NCI-H446 treated with DMSO at 0.1 percent for 48 hours (cell line): ENCODE results near the gene SCAMP5.
A peak's percentile ranks its signal among the peaks of the same experiment; 100 is the strongest.

ENCODE experiments used
- DNase-seq: peaks from one replicate; lab custom pipeline; 2025; lab: John Stamatoyannopoulos, UW

The SCAMP5 gene

DNA sequence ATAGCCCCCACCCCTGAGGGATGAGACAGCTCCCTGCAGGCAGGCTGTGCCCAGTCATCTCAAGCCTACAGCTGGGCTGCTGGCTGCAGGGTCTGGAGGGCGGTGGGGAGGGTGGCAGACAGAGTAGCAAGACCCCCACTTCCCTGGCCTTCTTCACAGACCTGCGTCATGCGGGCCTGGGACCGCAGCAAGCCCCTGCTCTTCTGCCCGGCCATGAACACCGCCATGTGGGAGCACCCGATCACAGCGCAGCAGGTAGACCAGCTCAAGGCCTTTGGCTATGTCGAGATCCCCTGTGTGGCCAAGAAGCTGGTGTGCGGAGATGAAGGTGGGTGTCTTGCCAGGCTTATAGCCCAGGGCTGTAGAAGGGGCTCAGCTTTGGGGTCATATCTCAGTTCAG is 53.0 kb downstream of the SCAMP5 start:
- DNase-seq = no peak

DNA sequence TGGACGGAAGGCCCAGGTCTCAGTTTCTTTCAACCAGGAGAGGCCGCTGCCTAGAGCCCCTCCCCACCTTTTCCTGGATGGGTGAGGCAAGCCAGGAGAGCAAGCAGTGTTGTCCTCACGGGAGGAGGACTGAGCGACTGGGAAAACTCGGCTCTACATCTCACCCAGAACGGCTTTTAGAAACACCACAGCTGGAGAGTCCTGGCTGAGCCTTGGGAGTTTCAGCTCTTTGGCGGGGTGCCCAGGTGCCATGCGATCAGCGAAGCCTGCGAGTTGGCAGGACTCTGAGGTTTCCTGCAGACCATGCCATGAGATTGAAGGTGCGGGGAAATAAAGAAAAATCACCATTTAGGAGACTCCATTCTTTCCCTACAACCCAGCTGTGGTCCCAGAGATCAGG is 54.0 kb downstream of the SCAMP5 start:
- DNase-seq = peak; percentile 73

DNA sequence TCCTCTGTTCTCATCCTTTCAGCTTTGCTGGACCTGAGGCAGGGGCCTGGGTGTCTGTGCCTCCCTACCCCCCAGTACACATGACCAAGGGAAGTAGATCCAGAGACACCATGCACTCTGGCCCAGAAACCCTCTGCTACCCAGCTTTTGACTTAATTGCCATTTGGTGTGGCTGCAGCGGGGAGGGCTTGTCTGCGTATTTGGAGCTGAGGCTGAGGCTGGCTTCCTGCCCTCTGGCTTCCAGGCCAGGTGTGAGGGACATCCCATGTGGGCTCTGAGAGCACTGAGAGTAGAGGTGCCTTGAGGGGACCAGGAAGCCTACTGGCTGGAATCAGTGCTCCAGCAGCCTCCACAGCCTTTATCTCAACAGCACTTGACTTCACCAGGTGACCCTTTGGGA is 54.9 kb downstream of the SCAMP5 start:
- no peak for DNase-seq

DNA sequence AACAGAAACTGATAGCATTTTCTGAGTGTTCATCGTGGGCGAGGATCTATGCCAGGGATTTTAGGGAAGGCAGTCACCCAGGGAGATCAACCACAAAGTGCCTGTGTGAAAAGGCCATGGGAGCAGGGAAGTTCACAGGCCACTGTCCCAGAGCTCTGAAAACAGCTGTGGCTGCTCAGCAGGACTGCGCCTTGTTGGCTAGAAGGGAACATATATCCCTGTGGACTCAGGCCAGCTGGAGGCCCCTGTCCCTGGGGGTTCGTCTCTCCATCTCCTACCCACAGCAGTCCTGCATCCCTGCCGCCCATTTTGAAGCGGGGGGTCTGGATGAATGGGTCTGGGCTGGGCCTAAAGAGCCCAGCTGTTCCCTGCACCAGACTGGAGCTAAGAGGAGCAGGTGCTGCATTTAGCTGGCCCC is 55.8 kb downstream of the SCAMP5 start:
- no peak for DNase-seq

DNA sequence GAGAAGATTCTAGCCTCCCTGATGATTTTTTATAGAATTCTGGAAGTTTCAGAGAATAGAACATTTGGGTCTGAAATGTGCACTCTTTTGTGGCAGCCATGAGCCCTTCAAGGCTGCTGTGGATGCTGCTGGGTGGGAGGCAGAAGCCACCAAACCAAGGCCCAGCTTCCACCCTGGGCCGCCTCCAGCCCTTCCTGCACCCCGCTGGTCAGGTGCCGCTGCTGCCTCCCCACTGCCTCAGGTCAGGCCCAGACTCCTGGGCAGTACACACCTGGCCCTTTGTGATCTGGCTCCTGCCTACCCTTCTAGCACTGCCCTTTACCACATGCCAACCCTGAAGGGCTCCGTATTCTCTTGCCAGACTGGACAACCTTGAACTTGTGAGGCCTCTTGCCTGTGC is 56.3 kb downstream of the SCAMP5 start:
- no peak for DNase-seq

DNA sequence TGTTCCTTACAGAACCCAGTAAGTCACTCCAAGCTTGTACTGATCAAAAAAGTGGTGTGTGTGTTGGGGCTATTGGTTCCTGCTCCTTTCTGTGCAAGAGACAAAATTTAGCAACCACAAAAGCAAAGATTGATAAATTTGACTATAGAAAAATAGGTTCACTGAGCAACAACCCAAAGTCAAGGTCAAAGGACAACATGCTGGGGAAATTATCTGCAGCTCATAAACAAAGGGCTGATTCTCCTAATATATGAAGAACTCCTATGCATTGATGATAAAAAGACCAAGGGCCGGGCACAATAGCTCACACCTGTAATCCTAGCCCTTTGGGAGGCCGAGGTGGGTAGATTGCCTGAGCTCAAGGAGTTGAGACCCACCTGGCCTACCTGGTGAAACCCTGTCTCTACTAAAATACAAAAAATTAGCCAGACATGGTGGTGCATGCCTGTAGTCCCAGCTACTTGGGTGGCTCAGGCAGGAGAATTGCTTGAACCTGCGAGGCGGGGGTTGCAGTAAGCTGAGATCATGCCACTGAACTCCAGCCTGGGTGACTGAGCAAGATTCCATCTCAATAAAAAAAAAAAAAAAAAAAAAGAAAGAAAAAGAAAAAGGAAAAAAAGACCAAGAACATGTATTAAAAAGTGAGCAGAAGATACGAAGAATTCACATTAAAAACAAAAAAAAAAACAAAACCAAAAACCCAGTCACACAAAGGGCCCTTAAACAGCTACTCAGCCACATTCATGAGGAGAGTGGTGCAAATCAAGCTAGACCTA is 57.8 kb downstream of the SCAMP5 start:
- DNase-seq = no peak

DNA sequence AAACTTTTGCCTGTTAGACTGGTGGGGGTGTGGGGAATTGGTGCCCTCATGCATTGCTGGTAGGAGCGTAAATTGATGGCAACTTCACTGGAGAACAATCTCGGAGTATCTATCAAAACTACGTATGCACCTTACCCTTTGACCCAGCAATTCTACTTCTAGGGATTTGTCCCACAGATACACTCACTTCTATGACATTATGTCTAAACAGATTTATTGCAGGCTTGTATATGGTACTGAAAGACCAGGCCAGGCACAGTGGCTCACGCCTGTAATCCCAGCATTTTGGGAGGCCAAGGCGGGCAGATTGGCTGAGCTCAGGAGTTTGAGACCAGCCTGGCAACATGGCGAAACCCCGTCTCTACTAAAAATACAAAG is 58.4 kb downstream of the SCAMP5 start:
- no peak for DNase-seq

DNA sequence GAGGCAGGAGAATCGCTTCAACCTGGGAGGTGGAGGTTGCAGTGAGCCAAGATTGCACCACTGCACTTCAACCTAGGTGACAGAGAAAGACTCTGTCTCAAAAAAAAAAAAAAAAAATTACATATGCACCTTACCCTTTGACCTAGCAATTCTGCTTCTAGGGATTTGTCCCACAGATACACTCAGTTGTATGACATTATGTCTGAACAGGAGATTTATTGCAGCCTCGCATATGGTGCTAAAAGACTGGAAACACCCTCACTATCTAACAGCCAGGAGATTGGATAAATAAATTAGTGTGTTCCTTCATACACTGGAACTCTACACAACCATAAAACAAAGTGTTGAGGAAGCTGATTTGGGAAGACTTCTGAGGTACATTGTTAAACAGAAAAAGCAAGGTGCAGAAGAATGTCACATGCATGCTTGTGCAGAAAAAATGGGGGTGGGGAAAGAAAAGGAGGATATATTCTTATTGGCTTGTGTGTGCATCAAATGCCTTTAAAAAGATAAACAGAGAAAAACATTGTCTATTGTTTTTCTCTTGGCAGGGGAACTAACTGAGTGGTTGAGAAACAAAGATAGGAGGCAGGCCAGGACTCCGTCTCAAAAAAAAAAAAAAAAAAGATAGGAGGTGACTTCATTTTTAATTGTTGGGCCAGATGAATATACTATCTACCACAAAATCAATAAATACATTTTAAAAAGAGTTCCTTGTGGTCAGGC is 59.0 kb downstream of the SCAMP5 start:
- DNase-seq = no peak

DNA sequence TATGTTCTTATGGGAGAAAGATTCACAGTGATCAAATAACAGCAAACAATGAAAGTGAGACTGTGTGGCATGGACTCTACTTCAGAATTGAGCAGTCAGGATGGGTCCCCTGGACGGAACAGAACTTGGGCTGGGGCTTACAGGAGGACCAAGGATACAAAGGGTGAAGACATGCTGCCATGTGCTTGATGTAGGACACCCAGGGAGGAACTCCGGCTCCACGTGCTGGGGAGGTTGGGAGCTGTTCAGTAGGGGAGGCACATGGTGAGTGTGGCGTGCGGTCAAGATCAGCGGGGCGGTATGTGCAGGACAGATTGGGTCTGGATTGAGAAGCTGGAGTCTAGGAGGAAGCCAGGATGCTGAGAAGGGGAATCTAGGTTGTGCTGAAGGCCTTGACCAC is 60.7 kb downstream of the SCAMP5 start:
- no peak for DNase-seq

DNA sequence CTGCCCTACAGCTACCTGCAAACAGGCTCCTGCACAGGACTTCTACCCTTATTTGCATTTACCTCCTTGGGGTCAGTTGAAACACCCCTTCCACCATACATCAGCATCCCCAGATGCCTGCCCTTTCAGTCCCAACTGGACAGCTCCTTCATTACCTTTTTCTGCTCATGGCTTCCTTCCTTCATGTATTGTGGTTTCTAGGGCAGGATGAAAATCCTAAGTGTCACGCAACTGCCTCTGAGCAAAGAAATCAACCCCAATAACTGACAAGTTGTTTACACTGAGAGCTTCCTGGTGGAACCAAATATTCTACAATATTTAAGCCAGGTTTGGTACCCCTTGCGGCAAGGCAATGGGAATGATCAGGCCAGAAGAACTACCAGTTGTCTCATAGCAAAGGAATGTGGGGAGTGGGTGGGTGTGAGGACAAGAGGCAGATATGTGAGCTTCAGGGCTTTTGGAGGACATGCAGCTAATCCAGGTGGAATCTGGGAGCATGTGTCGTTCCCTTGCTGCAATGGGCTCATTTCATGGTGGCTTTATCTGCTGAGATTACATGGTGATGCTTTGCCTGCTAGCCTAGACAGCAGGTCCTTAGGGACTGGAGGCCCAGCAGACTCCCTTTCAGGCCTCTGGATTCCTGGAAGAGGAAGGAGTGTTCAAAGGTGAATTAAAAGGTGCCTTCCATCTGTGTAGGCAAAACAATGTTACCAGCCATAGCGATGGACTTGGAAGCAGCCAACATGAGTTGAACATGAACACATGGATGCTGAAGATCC is 63.0 kb downstream of the SCAMP5 start:
- no peak for DNase-seq

DNA sequence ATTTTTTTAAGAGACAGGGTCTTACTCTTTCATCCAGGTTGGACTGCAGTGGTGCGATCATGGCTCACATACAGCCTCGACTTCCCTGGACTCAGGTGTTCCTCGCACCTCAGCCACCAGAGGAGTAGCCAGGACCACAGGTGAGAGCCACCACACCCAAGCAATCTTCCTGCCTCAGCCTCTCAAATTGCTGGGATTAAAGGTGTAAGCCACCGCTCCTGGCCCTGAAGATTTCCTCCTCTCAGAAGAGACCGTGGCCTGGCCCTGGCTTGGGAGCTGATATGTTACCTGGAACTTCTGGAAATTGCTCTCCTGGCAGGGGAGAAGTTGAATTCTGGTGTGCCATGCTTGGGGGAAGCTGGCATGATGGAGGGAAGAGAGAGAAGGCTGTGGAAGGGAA is 64.2 kb downstream of the SCAMP5 start:
- no peak for DNase-seq

DNA sequence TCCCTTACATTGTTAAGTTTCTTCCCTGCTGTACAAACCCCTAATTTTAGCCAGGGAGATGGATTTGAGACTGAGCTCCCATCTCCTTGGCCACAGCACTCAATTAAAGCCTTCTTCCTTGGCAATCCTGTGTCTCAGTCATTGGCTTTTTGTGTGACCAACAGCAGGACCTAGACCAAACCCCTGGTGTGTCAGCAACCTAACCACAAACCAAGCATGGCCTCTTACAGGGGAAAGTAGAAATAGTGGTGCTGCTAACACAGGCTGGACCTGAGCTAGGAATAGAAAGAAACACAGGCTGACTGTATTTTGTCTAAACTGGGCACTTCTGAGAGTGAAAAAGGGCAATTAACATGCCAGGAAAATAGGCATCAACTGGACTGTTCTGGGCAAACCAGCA is 65.9 kb downstream of the SCAMP5 start:
- DNase-seq = no peak

DNA sequence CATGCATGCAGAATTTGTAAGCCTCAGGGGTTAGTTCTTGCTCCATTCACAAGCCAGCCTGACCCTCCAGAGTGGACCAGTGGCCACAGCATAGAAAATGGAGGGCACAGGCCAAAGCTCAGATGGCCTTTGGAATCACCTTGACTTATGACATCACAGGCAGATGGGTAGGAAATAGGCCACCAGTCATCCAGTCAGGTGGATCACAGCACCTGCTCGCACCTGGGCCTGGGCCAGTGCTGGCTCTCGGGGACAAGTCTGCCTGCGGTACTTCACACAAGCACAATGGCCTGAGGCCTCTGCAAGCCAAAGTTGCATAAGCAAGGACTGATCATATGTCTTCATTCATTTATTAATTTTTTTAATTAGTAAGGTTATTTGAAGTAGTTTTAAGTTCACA is 67.3 kb downstream of the SCAMP5 start:
- no peak for DNase-seq

DNA sequence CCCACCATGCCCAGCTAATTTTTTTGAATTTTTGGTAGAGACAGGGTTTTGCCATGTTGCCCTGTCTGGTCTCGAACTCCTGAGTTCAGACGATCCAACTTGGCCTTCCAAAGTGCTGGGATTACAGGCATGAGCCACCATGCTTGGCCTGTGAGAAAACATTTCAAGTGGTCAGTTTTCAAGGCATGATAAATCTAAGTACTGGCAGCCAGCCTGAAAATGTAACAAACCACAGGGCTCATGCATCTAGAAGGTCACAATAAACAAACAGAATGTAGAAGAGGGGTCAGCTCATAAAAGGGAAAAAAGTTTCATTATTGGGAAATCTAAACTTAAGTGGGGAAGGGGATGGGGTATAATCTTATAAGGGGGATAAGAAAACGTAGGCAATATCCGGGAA is 68.0 kb downstream of the SCAMP5 start:
- DNase-seq = no peak

DNA sequence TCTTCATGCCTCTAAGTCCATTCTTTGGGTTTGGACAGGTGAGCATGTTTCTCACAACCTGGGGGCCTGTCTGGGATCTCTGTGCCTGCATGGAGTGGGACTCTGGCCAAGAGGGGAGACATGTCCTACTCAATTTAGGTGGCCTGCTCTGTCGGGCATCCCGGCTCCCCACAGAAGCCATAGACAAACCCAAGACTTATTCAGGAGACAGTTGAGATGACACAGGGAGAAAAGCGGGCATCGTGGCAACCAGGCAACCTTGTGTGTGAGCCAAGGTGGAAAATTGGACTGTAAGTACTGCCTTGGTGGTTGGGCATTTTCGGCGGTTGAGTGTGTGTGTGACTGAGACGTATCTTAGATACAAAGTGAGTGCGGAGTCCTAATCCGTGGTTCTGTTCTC is 68.5 kb downstream of the SCAMP5 start:
- DNase-seq = no peak

DNA sequence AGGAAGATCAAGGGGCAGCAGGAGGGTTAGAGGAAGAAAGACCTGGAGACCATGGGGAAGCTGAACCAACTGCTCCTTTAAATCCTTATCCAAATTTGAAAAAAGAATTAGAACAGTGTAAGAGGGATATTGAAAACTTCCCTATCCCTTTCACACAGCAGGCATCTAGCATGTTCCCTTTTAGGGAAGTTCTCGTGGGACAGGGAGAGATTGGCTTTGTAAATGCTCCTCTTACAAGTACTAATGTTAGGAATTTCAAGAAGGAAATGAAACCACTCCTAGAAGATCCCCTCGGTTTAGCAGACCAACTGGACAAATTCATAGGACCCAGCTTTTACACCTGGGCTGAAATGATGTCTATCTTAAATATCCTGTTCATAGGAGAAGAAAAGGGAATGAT is 69.5 kb downstream of the SCAMP5 start:
- no peak for DNase-seq

DNA sequence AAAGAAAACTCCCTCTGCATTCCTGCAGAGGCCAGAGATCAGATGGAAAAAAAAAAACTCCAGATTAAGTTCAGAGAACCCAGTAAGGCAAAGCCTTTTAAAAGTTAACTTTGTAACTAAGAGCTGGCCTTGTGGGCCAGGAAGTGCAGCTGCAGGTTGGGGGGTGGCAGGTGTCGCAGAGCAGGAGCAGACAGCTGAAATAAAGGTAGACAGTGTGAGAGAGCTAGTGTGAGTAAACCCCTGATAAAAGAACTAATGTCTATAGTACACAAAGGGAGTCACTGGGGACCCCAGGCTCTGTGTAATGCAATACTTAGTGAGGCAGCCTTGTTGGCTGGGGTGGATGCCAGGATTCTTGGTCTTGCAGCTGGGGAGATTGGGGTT is 70.1 kb downstream of the SCAMP5 start:
- DNase-seq = no peak

DNA sequence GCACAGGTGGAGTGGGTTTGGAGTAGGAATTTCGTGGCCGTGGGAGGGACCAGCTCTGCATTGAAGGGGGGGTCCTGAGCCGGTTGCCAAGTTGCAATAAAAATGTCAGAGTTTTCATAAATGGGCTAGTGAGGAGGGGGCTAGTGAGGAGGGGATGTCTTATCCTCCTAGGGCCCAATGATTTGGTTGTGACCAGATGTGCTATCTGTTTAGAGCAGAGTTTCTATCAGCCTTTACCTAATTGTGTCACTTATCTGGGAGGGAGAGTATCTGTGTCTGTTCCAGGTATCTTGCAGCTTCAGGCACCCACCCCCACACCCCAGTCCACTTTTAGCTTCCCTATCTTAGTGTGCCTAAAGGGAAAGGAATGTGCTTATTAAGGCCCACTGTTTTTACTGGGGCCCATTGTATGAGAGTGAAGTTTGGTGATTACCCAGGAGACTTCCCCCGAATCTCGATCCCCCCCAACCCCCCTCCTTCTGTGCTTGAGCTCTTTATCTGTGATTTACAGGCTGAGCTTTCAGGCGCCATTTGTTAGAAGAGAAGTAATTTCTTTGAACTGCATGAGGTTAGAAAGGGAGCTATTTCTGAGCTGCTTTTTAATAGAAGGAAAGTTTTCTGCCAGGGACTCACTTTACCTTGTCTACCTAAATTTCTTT is 70.6 kb downstream of the SCAMP5 start:
- DNase-seq = no peak

DNA sequence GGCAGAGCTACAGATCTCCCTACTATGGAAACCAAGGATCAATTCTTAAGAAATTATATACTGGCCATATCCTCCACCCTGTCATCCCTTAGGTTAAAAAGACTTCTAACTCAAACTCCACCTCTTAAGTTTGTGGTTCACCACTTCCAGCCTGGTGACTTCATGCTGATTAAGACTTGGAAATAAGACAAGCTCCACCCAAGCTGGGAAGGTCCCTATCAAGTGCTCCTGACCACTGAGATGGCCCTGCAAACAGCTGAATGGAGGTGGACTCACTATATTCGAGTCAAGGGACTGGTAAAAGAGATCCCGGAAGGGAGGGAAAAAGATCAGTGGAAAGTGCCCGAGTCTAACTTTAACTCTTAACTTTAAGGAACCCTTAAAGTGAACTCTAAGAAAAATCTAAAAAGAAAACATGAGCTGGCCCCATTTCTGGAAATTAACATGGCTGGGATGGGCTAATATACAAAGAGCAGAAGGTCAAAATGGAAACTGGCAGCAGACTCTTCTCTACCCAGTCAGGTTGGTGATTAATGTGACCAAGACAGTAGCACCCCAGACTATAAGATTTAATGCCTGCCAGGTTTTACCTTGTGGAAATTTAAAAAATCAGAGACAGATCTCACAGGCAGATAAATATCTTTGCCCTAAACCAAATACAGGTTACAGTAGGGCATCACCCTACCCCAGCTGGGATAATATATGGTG is 71.9 kb downstream of the SCAMP5 start:
- DNase-seq = no peak

DNA sequence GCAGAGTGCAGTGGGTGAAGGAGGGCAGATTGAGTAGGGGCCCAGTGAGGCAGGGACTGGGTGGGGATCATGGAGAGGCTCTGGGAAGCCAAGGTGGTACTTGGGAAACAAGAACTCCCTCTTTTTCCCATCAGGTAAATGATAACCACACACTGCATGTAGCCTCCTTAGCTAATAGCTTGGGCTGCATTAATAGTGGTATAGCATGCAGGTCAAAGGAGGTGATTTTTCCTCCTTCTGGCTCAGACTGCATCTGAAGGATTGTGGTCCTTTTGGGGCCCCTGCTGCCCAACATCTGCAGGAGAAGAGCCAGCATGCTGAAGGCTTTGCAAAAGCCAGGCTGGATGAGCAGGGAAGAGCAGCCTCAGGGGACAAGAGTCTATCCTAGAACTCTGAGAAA is 73.4 kb downstream of the SCAMP5 start:
- no peak for DNase-seq

DNA sequence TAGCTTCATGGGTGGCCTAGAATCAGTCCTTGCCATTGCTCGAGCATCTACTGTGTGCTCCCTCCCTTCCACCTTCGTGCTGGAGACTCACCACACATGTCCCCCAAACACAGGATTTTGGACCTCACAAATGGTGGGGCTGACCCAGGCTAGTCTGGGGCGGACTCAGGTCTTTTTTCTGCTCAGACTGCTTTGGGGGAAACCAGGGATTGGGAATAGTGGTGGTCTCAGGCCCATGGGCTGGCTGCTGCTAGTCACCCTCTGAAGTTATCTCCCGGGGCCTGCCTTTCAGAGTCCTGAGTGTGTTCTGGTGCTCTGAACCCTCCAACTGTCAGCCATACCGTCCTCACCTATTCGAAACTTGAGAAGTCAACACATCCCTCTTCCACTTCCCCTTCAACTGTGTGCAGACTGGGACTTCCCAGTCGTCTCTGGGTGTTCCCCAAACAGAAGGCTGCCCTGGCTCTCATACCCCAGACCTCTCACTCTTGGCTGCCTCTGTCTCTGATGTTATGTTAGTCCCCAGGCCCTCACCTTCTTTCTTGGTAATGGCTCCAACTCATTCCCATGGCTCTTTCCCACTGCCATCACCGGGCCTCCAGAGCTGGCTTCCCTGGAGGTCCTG is 74.0 kb downstream of the SCAMP5 start:
- DNase-seq = no peak
